Raji (cell line): ENCODE measurements around the gene MYADML2.

Experiments
- POLR2A ChIP-seq: IDR thresholded peaks from 2 replicates; pipeline ENCODE4 v1.6.1; 2011; ENCODE audit warnings: low read depth, low read length, control low read depth; ENCODE audit not compliant: insufficient read depth

Gene MYADML2

DNA sequence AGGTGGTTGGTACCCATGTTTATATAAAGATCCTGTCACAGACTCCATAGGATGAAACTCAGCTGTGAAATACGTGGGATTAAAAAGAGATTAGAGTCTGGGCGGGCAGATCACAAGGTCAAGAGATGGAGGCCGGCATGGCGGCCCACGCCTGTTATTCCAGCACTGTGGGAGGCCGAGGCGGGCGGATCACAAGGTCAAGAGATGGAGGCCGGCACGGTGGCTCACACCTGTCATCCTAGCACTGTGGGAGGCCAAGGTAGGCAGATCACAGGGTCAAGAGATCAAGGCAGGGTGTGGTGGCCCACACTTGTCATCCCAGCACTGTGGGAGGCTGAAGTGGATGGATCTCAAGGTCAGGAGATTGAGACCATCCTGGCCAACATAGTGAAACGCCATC is 51.6 kb downstream of the MYADML2 start:
- no peak for TF ChIP-seq POLR2A

GRCh38 chr17:81891303-81891552 is 55.8 kb downstream of the MYADML2 start:
- no peak for TF ChIP-seq POLR2A

DNA sequence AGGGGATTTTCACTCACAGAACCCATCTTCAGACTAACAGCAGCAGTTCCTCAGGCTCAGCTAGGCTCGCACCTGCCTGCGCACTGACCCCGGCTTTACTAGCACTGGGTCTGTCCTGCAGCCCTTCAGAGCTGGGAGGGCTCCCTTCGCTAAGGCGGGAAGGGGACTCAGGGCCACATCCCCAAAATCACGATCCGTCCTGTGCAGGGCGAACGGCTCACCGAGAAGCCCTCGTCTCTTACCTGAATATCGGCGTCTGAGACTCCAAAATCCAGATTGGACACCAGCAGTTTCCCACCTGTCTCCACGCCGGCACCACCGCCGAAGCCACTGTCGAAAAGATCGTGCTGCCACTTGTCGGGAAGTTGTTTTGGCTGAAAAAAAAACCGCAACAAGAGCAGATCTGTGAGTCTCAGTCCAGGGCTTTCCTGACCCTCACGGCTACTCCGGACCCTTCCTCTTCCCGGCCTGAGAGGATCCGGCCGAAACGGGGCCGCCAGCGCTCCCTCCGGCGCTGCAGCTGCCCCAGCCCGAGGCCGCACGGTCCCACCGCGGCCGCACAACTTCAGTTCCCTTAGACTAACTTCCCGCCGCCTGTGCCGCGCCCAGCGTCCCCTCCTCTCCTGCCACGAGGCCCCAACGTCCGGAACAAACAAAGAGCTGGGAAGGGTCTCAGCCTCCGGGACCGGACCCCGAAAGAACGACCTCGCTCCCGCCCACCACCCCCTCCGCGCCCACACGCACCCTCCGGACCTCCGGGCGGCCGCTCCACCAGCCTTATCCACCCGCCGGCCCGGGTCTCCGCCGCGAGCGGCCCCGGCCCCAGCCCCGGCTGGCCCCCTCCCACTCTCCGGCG is 56.4 kb downstream of the MYADML2 start:
- TF ChIP-seq POLR2A, result no peak
